T follicular helper cell (primary cell): Measurements from ENCODE around the gene TMEM120B.
"Not testable (repeated sequence)": the region's sequence is repeated elsewhere in the genome, so short reads cannot be mapped to it uniquely, and the experiment has no call there.

Source experiments
- DNase-seq: peaks from one replicate; pipeline ENCODE4 v3.0.0-alpha.2; 2020; ENCODE audit warnings: low read depth

TMEM120B gene

DNA sequence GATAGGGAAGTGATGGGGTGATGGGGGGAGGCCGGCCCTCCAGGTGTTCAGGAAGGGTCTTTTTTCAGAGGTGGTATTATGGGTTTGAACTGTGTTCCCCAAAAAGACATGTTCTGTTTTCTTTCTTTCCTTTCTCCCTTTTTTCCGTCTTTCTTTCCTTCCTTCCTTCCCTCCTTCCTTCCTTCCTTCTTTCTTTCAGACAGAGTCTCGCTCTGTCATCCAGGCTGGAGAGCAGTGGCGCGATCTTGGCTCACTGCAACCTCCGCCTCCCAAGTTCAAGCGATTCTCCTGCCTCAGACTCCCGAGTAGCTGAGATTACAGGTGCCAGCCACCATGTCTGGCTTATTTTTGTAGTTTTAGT lies 3.5 kb upstream of the TMEM120B start:
- not testable (repeated sequence) for DNase-seq

GRCh38 chr12:121709478-121709961 lies 3.0 kb upstream of the TMEM120B start:
- DNase-seq, result no peak

- no peak for DNase-seq
Measured at GRCh38 chr12:121711361-121712189, 977 bp upstream of the TMEM120B start.

- no peak for DNase-seq
Measured at GRCh38 chr12:121712190-121712460, 427 bp upstream of the TMEM120B start.

DNA sequence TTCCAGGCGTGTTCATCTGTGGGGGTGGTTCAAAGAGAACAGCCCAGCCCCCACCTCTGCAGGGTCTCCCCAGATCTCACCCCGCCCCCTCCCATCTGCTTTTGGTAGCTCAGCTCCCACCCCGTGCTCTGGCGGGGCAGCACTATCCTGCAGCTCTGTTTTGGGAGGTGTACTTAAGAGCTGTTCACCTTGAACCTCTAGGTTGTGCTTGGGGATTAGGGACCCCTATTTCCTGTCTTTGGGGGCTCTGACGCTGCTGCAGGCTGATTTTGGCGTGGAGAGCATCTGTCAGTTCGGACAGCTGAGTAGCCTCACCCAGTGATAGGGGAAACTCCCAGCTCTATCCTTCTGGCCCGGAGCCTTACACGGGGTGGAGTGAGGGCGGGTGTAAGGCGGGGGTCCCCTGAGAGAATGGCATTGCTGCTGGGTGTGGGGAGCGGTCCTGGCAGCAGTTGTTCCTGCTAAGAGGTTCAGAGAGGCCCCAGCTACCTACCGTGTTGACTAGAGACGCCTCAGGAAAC lies 765 bp downstream of the TMEM120B start:
- DNase-seq, result no peak

DNA sequence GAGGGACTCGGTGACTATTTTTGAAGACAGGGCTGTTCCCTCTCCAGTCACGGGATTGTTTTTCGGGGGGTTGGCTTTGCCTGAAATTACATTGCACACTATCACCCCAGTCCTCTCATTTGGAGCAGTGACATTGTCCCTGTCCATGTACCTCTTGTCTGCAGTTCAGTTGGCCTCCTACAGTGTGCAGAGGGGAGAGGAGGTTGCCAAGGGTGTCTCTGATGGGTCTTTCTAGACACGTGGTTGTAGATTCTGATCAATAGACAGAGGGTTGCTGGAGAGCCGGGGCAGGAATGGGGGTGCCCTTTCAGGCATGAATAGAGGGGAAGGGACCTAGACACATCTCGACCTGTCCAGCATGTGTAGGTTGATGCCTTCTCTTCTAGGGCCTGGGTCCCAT lies 1.2 kb downstream of the TMEM120B start:
- DNase-seq, result no peak

- DNase-seq, result not testable (repeated sequence)
Measured at GRCh38 chr12:121715055-121715454, 2.5 kb downstream of the TMEM120B start.

DNA sequence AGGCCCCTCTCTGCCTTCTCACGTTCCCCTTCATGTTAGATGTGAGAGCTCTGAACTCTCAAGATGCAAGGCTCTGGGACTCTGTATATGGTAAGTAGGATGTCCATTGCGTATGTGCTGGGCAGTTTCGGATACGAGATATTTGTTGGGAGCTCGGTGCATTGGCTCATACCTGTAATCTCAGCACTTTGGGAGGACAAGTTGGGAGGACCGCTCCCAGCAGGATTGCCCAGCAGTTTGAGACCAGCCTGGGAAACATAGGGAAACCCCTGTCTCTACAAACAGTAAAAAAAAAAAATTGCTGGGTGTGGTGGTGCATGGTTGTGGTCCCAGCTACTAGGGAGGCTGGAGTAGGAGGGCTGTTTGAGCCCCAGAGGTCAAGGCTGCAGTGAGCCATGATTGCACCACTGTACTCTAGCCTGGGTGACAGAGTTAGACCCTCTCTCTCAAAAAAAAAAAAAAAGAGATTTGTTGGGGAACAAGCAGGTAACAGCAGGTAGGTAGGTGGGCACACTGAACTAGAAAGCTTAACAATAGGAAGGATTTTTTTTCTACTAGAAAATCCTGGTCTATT lies 3.4 kb downstream of the TMEM120B start:
- no peak for DNase-seq

GRCh38 chr12:121717041-121717699 lies 4.6 kb downstream of the TMEM120B start:
- DNase-seq, result no peak

DNA sequence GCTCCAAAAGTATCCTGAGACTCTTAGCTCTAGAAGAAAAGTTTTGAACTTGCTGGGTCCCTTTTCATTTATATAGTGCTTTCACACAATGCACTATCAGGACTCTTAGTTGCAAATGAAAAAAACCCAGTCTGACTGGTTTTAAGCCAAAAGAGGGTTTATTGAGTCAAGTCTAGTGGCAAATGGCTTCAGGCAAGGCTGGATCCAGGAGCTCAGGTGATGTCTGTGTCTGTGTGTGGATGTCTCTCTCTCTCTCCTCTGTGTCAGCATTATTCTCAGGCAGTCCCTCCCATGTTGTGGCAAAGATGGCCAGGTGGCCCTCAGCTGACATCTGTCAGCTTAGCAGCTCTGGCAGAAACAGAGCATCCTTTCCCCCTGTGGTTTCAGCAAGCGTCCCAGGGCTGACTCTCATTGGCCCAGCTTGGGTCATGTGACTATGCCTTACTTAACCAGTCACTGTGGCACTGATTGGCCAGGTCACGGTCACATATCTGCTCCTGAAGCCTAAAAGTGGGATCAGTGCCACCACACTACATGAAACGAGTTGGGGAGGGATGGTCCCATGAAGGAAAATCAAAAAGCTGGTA lies 6.2 kb downstream of the TMEM120B start:
- DNase-seq, result no peak

- no peak for DNase-seq
Measured at GRCh38 chr12:121719926-121720414, 7.4 kb downstream of the TMEM120B start.

DNA sequence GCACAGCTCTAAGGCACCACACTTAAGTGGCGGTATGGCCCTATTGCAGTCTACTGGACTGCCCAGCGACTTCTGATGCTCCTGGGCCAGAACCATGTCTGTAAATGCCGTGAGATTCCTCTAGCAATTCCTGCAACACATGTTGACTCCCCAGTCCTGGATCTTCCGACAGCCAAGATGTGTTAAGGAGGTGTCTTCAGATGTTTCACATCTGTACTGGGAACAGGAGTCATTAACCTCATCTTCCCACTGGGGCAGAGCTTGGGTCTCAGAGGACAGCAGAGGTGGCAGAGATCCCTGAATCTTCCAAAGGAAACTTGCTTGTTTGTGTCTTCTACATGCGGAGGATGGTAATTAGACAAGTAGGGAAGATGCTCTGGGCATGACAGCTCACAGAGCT lies 8.2 kb downstream of the TMEM120B start:
- DNase-seq, result no peak

- DNase-seq, result no peak
Measured at GRCh38 chr12:121722511-121722910, 10.0 kb downstream of the TMEM120B start.

DNA sequence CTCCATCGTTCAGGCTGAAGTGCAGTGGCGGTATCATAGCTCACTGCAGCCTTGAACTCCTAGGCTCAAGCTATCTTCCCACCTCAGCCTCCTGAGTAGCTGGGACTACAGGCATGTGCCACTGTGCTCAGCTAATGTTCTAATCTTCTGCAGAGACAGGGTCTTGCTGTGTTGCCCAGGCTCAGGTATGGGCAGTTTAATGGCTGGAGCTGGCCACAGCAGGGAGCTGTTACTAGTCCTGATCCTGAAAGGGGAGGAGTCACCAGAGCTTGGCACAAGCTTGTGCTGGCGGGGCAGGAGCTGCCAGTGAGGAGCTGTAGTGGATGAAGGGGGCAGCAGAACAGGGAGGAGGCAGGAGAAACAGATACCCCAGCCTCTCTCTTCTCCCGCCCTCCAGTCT lies 10.6 kb downstream of the TMEM120B start:
- DNase-seq, result no peak

- DNase-seq, result no peak
Measured at GRCh38 chr12:121724925-121725324, 12.4 kb downstream of the TMEM120B start.

- no peak for DNase-seq
Measured at GRCh38 chr12:121725423-121725822, 12.9 kb downstream of the TMEM120B start.

DNA sequence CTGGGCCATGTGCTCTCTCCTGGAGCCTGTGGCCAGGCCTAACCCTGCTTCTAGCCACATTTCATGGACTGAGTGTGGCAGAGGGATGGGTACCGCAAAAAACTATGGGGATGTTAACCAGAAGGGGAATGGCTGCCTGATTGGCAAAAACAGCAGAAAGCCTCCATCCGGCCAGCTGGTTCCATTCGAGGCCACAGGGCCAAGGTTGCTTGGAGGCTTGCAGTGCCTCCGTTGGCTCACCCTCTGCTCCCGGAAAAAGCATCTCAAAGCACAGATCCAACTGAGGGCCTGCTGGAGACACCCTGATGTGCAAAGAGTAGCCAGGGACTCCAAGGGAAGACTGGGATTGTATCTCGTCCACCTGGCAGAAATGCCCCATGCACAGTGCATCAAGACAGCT lies 16.5 kb downstream of the TMEM120B start:
- DNase-seq, result no peak

GRCh38 chr12:121731473-121731872 lies 18.9 kb downstream of the TMEM120B start:
- no peak for DNase-seq

- DNase-seq, result no peak
Measured at GRCh38 chr12:121733849-121734248, 21.3 kb downstream of the TMEM120B start.

GRCh38 chr12:121738340-121738858 lies 25.8 kb downstream of the TMEM120B start:
- DNase-seq, result no peak

DNA sequence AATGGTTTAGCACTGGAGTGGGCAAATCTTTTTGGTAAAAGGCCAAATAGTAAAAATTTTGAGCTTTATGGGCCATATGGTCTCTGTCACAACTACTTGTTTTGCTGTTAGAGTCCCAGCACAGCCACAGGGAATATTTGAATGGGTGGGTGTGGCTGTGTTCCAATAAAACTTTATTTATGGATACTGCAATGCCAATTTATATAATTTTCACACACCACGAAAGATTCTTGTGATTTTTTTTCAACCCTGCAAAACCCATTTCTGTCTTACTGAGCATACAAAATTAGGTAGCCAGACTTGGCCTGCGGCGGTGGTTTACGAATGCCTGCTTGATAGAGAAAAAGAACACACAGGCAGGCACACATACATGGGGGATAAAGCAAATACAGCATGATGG lies 28.3 kb downstream of the TMEM120B start:
- no peak for DNase-seq

DNA sequence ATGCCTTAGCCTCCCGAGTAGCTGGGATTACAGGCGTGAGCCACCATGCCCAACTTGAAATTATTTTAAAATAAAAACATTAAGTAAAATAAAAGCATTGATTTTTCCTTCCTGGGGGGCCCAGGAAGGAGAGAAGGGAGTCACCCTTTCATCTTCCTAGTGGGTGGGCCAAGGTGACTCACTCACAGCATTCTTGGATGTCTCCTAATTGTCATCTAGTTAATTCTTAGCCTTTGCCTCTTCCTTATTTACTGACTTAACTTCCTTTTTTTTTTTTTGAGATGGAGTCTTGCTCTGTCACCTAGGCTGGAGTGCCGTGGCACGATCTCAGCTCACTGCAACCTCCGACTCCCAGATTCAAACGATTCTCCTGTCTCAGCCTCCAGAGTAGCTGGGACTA lies 29.2 kb downstream of the TMEM120B start:
- DNase-seq, result no peak
